AG08395 (cell line): ENCODE measurements around the gene GAA.

ENCODE experiments used
- DNase-seq: peaks from one replicate; pipeline ENCODE4 v3.0.0; 2012; ENCODE audit warnings: mixed read lengths, low spot score

GAA gene

GRCh38 chr17:80117491-80118401 lies 16.4 kb downstream of the GAA start:
- no peak for DNase-seq

- DNase-seq = no peak
Measured at GRCh38 chr17:80118601-80119270, 17.4 kb downstream of the GAA start.

- no peak for DNase-seq
Measured at GRCh38 chr17:80119271-80119791, 17.9 kb downstream of the GAA start.

GRCh38 chr17:80119839-80120238 lies 18.5 kb downstream of the GAA start:
- no peak for DNase-seq

GRCh38 chr17:80122026-80122575 lies 20.7 kb downstream of the GAA start:
- DNase-seq = no peak

GRCh38 chr17:80122926-80123505 lies 21.6 kb downstream of the GAA start:
- DNase-seq = no peak

- DNase-seq = peak; percentile 51
Measured at GRCh38 chr17:80123791-80124190, 22.4 kb downstream of the GAA start.

GRCh38 chr17:80124351-80124981 lies 23.1 kb downstream of the GAA start:
- DNase-seq = no peak

GRCh38 chr17:80125656-80126448 lies 24.5 kb downstream of the GAA start:
- DNase-seq = peak; percentile 79

- no peak for DNase-seq
Measured at GRCh38 chr17:80126449-80126715, 25.0 kb downstream of the GAA start.

GRCh38 chr17:80129006-80129565 lies 27.7 kb downstream of the GAA start:
- DNase-seq = no peak

GRCh38 chr17:80130992-80131391 lies 29.6 kb downstream of the GAA start:
- no peak for DNase-seq

- DNase-seq = no peak
Measured at GRCh38 chr17:80132906-80133625, 31.7 kb downstream of the GAA start.

- DNase-seq = no peak
Measured at GRCh38 chr17:80133626-80133970, 32.2 kb downstream of the GAA start.

- DNase-seq = no peak
Measured at GRCh38 chr17:80137131-80137530, 35.8 kb downstream of the GAA start.

GRCh38 chr17:80138856-80139426 lies 37.6 kb downstream of the GAA start:
- DNase-seq = no peak

GRCh38 chr17:80141463-80142165 lies 40.2 kb downstream of the GAA start:
- no peak for DNase-seq

GRCh38 chr17:80142929-80143328 lies 41.5 kb downstream of the GAA start:
- DNase-seq = no peak
